GM10248 (cell line): ENCODE results near the gene NR1I2.
A peak's percentile ranks its signal among the peaks of the same experiment; 100 is the strongest.

ENCODE experiments used
- CTCF ChIA-PET: fragments of 300-600 bp; sonication (Branson Sonifier 250); formaldehyde crosslinking; extraction: SDS; loops from one replicate; lab custom pipeline; 2021; ENCODE audit warnings: antibody characterized with exemption; lab: Yijun Ruan, JAX
- POLR2A ChIA-PET: fragments of 350-650 bp; sonication (Branson Sonifier 250); formaldehyde crosslinking; extraction: SDS; loops from one replicate; lab custom pipeline; 2020; ENCODE audit warnings: antibody characterized with exemption; lab: Yijun Ruan, JAX
- DNase-seq: peaks from one replicate; pipeline ENCODE4 v3.0.0; 2012; ENCODE audit errors: extremely low spot score
- TF ChIP-seq, protein P1 (sequence below): IDR thresholded peaks from 2 replicates; pipeline ENCODE4 v1.5.1; 2012; ENCODE audit warnings: mild to moderate bottlenecking, low read depth; ENCODE audit errors: extremely low read depth, missing control alignments, control extremely low read depth

The NR1I2 gene

DNA sequence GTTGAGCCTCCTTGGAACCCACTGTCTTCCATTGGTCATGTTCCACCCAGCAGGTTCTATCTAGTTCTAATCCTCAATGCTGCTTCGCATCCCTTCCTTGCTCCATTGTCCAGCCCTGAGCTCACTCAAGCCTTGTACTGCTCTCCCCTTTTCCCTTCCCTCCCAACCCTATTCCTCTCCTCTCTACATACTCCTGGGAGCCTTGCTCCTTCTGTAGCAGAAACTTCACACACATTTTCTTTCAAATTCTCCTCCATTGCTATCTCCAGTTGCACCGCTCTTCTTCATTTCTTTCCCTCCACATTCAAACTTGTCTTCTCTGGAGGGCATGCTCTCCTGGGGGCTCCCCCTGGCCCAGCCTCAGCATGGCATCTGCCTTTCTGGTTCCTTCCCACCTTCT, 14.5 kb downstream of the NR1I2 start:
- POLR2A ChIA-PET = no interaction called here

DNA sequence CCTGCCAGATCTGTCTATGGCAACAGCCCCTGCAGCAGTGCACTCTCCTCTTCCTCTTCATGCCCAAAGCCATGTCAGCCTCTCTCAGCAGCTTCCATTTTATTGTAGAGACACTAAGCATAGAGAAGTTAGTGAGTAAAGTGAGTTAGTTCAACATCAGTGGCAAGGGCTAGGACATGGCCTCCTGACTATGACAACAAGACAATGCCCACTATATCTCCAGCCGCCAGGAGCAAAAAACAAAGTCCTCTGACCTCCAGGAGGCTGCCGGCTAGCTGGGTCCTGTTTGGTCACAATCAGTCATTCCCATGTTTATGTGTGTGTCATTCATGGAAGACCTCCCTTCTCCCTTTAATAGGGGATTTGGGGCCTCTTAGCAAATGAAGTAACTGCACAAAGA, 14.9 kb downstream of the NR1I2 start:
- TF ChIP-seq, protein P1, sequence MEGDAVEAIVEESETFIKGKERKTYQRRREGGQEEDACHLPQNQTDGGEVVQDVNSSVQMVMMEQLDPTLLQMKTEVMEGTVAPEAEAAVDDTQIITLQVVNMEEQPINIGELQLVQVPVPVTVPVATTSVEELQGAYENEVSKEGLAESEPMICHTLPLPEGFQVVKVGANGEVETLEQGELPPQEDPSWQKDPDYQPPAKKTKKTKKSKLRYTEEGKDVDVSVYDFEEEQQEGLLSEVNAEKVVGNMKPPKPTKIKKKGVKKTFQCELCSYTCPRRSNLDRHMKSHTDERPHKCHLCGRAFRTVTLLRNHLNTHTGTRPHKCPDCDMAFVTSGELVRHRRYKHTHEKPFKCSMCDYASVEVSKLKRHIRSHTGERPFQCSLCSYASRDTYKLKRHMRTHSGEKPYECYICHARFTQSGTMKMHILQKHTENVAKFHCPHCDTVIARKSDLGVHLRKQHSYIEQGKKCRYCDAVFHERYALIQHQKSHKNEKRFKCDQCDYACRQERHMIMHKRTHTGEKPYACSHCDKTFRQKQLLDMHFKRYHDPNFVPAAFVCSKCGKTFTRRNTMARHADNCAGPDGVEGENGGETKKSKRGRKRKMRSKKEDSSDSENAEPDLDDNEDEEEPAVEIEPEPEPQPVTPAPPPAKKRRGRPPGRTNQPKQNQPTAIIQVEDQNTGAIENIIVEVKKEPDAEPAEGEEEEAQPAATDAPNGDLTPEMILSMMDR = no peak
- ChIA-PET POLR2A (no interaction called here), CTCF (no interaction called here)
- DNase-seq = no peak

More for the DNA sequence above, 14.5 kb downstream of the NR1I2 start:
- CTCF ChIA-PET = no interaction called here
- TF ChIP-seq, protein P1 = no peak
- DNase-seq = no peak

DNA sequence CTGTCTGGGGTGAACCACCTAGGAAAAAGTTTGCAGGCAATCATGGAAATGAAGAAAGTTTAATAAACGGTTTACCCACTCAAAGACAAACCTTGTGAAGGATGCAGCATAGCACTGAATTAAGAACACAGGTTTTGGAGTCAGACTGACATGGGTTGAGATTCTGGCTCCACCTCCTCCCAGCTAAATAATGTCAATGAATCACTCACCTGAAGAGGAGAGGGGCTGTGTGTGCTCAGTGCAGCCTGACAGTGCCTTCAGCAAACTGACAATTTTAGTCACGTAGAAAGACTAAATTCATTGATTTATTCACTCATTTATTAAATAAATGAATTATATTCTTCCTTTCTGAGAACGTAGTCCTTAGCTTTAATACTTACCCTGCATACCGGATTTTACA, 18.9 kb downstream of the NR1I2 start:
- ChIA-PET CTCF (interaction anchor here (1.4 to 1.6 kb wide), 2 partner anchors 11 to 19 kb away, joined by 3 to 5 read pairs; no protein-coding TSS in a partner anchor), POLR2A (no interaction called here)
- TF ChIP-seq, protein P1 = no peak
- no peak for DNase-seq

DNA sequence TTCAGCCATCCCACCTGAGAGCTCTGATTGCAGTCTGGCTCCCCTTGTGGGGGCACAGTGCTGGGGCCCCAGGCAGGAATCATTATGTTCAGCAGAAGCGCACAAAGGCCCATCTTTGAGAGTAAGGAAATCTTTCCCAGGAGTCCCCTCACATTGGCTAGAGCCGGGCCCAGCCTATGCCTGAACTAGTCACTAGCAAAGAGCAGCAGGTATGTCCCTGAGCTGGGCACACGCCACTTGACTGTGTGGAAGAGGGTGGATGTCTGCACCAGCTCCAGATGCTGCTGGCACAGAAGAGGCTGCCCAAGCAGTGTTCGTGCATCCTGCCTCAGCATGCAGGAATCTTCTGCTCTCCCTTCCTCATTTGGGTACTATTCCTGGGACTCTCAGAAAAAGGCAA, 26.3 kb downstream of the NR1I2 start:
- DNase-seq = no peak
- CTCF ChIA-PET = no interaction called here
- POLR2A ChIA-PET = no interaction called here
- TF ChIP-seq, protein P1 = no peak

DNA sequence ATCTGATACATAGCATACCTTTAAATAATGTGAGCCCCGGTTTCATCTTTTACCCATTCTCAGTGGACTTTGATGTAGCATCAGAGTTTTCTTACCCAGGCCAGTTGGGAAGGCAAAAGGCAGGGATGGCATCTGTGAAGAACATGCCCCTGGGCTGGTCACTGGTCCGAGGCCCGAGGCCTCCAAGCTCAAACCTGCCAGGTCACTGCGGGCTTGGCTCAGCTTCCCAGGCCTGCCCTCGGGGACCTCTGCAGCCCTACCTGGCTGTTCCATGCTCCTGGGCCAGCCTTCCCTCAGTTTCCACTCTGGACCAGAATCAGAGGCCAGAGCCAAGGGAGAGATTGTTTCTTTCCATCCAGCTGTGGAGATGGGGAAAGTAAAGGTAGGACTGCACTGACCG, 26.9 kb downstream of the NR1I2 start:
- DNase-seq = no peak
- POLR2A ChIA-PET = no interaction called here
- TF ChIP-seq, protein P1 = no peak
- CTCF ChIA-PET = interaction anchor here (0.8 kb wide), 1 partner anchor 9 kb away, joined by 3 read pairs; no protein-coding TSS in a partner anchor

DNA sequence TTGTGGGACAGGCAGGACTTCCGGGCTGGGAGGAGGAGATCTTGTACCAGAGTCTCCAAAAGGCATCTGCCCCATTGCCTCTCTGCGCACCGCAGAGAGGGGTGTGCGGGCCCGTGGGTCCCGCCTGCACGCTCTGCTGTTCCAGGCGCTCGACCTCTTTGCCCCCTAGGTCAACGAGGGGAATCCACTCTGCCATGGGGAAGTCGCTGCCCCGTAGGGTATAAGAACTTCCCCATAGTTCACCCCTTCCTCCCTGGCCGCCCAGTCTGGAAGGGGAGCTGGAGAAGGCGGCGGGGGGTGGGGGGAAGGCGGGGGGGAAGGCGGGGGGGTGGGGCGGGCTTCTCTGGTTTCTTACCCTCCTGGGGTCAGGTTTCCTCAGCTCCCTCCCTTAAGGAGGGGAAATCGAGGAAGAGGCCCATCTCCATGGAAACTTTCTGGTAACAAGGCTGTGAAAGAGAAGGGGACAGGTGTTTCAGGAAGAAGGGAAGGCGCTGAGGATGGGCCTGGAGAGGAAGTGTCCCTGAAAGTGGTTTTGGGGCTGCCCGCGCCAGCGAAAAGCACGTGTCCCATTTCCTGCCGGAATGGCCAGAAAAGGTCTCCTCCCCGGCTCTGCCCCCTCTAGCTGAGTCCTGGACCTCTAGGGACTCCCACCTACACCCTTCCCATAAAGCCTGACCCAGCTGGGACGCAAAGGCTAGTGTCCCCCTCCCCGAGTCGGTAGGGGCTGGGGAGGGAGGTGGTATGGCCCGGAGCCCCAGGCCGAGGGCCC, 27.5 kb downstream of the NR1I2 start:
- TF ChIP-seq, protein P1 = no peak
- POLR2A ChIA-PET = no interaction called here
- peak; percentile 62 for DNase-seq
- CTCF ChIA-PET = interaction anchor here (0.8 to 1.7 kb wide), 4 partner anchors 9 to 608 kb away, joined by 3 to 7 read pairs (median 4); no protein-coding TSS in a partner anchor
